ENCODE data around the gene ZNF146.

DNA sequence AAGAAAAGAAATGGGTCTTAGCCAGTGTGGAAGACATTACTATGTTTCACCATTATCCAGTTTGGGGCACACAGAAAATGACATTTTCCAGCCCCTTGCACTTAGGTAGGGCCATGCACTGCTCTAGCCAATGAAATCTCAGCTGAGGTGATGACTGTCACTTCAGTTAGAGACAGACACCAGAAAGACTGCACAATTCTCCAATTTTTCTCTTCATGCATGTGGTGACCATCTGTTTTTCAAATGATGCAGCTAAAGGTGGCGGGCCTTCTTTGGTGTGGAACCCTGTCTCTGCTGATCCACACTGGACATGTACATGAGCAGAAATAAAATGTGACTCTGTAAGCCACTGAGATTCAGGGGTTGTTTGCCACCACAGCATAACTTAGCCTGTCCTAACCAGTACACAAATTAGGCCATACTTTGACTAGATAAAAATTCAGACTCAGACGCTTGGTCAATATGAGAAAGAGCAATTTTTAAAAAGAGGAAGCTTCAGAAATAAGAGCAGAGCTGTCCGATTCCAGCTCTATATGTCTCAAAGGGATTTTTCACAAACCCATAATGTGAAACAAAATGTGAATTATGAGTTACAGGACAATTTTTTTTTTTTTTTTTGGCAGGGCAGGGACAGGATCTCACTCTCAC lies 7.2 kb upstream of the ZNF146 start:
- TF ChIP-seq, protein P1, sequence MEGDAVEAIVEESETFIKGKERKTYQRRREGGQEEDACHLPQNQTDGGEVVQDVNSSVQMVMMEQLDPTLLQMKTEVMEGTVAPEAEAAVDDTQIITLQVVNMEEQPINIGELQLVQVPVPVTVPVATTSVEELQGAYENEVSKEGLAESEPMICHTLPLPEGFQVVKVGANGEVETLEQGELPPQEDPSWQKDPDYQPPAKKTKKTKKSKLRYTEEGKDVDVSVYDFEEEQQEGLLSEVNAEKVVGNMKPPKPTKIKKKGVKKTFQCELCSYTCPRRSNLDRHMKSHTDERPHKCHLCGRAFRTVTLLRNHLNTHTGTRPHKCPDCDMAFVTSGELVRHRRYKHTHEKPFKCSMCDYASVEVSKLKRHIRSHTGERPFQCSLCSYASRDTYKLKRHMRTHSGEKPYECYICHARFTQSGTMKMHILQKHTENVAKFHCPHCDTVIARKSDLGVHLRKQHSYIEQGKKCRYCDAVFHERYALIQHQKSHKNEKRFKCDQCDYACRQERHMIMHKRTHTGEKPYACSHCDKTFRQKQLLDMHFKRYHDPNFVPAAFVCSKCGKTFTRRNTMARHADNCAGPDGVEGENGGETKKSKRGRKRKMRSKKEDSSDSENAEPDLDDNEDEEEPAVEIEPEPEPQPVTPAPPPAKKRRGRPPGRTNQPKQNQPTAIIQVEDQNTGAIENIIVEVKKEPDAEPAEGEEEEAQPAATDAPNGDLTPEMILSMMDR (IDR thresholded peaks at IDR 0.05; ENCODE audit: poor library complexity, severe bottlenecking) = no peak
- TF ChIP-seq TAF1 (IDR thresholded peaks at IDR 0.05; ENCODE audit: low read depth) = no peak
- no peak for TF ChIP-seq EP300 (conservative IDR thresholded peaks at IDR 0.05; ENCODE audit: poor library complexity, severe bottlenecking)
- no peak for TF ChIP-seq EZH2 (IDR thresholded peaks at IDR 0.05; ENCODE audit: borderline replicate concordance, insufficient read depth, low read length, poor library complexity, severe bottlenecking)
- no peak for TF ChIP-seq POLR2AphosphoS5 (IDR thresholded peaks at IDR 0.05)
- TF ChIP-seq, protein P2, sequence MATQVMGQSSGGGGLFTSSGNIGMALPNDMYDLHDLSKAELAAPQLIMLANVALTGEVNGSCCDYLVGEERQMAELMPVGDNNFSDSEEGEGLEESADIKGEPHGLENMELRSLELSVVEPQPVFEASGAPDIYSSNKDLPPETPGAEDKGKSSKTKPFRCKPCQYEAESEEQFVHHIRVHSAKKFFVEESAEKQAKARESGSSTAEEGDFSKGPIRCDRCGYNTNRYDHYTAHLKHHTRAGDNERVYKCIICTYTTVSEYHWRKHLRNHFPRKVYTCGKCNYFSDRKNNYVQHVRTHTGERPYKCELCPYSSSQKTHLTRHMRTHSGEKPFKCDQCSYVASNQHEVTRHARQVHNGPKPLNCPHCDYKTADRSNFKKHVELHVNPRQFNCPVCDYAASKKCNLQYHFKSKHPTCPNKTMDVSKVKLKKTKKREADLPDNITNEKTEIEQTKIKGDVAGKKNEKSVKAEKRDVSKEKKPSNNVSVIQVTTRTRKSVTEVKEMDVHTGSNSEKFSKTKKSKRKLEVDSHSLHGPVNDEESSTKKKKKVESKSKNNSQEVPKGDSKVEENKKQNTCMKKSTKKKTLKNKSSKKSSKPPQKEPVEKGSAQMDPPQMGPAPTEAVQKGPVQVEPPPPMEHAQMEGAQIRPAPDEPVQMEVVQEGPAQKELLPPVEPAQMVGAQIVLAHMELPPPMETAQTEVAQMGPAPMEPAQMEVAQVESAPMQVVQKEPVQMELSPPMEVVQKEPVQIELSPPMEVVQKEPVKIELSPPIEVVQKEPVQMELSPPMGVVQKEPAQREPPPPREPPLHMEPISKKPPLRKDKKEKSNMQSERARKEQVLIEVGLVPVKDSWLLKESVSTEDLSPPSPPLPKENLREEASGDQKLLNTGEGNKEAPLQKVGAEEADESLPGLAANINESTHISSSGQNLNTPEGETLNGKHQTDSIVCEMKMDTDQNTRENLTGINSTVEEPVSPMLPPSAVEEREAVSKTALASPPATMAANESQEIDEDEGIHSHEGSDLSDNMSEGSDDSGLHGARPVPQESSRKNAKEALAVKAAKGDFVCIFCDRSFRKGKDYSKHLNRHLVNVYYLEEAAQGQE (IDR thresholded peaks at IDR 0.05; ENCODE audit: borderline replicate concordance) = no peak
- no peak for TF ChIP-seq RAD21 (conservative IDR thresholded peaks at IDR 0.05)
- no peak for TF ChIP-seq SMC3 (conservative IDR thresholded peaks at IDR 0.05; ENCODE audit: poor library complexity)
- no peak for TF ChIP-seq MXI1 (conservative IDR thresholded peaks at IDR 0.05; ENCODE audit: poor library complexity, severe bottlenecking)
